Endometrium (tissue), 2 donors: ENCODE measurements around the gene GCG.

ENCODE experiments used
- FAIRE-seq: peaks from 2 replicates; lab custom pipeline; 2012; peaks lifted over from hg19 to GRCh38; lab: Jason Lieb, UNC
- donor health status: control.
- donor health status: control.

Gene GCG

GRCh38 chr2:162152147-162152546, at the start of gene GCG:
Gene GCG (minus strand): TSS chr2:162152247. CDS start chr2:162149178, 3,069 bp downstream.
- FAIRE-seq = no peak

DNA sequence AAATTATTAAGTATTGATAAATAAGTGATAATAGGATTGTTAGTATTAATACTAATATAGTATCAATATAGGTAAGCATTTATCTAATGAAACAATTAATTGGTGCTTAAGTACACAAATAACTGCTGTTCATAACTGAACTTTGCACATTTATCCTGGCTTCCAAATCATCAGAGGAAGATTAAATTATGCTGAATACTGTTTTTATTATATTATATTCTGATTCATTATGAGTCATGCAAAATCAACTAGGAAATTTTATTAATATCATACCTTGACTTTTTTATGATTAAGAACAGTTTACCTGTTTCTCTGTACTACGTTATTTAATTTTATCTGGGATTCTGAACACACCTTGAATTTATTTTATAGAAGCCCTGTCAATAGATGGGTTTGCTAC, 48.6 kb upstream of the GCG start:
- FAIRE-seq = no peak

DNA sequence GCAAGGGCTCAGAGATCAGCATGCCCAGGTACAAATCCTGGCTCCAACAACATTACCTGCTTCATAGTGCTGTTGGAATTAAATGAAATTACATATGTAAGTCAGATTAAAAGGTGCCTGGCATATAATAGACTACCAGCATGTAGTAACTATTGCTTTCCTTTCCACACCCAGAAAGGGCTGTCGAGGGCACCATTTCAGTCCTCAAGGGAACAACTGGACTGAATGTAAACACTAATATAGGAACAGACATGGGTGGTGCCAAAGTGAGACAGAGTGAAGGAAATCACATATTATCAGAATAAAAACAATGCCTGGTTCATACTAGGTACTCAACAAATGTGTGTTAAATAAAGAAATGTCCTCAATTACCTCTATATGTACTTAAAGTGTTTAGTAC, 47.9 kb upstream of the GCG start:
- FAIRE-seq = no peak

- no peak for FAIRE-seq
Measured at GRCh38 chr2:162198239-162198638, 46.2 kb upstream of the GCG start.

GRCh38 chr2:162197069-162197825, 45.2 kb upstream of the GCG start:
- no peak for FAIRE-seq

- FAIRE-seq = no peak
Measured at GRCh38 chr2:162196638-162197037, 44.6 kb upstream of the GCG start.

GRCh38 chr2:162188451-162188850, 36.4 kb upstream of the GCG start:
- no peak for FAIRE-seq

DNA sequence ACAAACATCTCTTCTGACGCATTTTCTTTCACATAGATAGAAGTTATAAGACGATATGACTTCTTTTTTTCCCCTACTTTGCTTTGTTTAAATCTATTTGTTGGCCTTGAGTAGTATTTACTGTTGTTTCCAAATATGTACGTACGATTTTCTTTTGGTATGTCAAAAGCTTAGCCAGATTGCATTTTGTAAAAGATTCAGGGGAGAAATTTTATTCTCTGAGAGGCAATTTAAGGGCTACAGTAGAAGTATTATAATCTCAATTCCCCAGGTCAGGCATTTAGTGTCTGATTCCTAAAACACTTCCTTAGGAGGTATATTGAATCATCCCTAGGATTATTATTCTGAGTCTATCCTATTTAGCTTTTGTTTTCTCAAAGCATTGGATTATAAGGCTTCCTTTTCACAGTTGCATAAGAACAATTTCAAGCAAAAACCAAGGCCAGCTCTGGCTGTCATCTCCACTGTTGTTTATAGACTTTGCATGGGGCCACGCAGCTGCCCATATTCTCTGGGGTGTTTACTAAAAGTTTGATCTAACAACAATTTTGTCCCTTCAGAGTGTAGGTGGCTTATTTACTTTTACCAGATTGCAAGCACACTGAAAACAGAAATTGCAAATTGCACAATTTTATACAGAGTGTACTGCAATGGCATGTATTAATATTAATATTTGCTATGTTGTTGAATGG, 33.6 kb upstream of the GCG start:
- FAIRE-seq = no peak

DNA sequence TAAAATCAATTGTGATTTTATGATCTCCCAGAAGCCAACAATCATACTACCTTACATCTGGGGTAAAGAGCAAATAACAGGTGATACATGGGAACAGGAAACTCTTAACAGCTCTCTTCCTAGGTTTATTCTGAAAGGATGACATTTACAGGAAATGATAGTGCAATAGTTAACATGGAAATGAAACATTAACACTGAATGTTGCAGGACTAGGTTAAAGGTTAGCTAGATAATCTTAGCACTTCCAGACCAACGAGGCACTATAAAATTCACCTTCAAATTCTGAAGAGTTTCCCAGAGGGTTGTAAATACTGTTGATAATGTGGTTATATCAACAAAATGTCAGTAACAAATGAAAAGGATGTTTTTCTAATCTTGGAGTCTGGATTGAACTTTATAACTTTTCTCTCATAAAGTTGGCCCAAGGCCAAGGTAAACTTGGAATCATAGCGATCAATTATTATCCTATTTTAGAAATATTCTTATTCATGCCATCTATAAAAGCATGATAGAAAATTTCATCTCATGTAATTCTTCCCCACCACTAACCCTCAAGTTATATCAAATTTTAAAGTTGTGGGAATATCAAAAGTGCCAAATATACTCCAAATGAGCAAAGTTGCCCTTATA, 32.9 kb upstream of the GCG start:
- no peak for FAIRE-seq

DNA sequence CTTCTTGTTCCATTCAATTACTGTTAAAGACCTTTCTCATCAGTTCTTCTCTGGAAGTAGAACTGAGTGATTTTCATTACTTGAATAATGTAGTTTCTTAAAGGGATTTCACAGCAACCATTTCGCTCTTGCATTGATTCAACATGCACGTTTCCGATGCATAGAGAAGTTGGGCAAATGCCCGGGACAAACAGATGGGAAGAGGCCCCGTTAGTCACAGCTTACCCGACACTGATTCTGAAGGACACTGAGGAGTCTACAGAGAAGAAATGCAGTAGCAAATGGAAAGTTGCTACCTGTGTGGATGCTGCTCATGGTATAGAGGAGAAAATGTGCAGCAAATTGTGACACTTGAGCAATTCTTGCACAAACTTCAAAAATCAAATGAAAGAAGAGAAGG, 32.3 kb upstream of the GCG start:
- no peak for FAIRE-seq

DNA sequence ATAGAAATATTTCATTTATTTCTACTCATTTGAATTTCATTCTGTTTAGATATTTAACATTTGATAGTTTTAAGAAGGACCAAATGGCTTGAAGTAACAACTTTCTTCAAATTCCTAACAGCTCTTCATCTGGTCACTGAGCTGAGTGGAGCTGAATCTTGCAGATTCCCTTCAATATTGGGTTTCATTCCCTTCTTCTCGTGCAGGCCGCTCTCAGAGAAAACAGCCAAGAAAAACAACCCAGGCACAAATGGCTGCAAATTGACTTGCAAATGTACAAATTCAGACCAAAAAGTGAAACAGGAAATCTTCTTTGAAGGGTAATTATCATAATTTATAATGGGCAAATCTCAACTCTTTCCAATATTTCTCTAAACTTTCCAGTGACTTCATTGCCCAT, 30.3 kb upstream of the GCG start:
- no peak for FAIRE-seq

DNA sequence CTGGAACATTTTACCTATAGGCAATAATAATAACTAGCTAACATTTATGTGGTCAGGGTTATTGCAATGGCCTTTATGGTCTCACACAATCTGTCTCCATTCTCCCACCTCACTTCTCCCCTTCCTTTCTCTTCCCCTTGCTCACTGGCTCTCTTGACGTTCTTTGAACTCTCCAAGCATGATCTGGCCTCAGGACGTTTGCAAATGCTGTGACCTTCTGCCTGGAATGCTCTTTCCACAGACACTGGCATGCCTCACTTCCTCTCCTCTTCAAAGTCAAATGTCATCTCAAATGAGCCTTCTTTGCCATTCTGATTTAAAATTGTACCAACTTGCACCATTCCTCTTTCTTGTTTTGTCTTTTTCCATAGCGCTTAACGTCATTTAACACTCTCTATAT, 25.3 kb upstream of the GCG start:
- FAIRE-seq = no peak

DNA sequence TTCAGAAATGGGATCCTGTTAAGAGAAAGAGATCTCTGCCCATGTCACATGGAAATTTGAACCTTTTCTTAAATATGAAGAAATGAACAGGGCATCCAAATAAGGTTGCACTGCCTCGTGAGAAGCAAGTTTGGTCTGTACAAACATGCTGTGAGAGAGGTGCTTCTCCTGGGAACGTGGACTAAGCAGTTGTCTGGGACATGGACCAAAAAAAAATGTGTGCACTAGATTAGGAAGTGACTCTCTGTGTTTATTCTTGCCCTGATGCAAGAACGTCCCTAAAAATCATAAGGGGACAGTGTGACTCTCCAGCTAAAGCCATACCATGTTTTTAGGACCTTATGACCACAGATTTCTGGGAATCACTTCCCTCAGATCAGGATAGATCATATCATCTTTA, 23.7 kb upstream of the GCG start:
- no peak for FAIRE-seq

DNA sequence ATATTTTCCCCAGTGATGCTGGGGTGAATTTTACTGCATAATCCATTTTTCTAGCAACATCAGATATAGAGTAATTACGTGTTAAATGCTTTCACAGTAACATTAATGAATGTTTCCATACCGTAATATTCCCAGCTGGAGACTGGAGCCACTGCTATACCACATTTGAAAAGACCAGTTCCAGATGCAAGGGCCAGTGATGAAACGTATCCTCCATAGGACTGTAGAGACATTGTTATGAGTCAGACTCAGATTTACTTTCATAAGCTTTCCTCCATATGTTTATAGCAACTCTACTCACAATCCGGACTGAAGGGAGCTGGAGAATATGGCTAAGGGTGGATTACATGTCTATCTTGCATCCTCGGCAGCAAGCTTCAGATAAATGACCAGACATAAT, 22.7 kb upstream of the GCG start:
- no peak for FAIRE-seq

- no peak for FAIRE-seq
Measured at GRCh38 chr2:162172802-162173370, 20.8 kb upstream of the GCG start.

- no peak for FAIRE-seq
Measured at GRCh38 chr2:162166745-162167144, 14.7 kb upstream of the GCG start.

DNA sequence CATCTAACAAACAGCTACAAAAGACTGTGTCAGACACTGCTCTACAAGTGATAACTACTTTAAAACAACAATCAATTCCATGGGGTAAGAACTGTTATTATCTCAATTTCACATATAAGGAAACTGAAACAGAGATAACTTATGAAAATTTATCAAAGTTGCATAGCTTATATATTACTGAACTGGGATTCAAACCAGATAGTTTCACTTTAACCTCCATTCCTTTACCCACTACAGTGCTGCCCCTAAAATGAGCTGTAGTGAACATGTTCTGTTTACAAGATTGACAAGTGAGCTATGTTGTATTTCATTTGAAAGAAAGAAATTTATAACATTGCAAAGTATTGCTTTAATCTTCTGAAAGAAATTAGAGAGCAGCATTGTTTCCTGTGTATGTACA, 14.1 kb upstream of the GCG start:
- FAIRE-seq = no peak

GRCh38 chr2:162164802-162165201, 12.8 kb upstream of the GCG start:
- no peak for FAIRE-seq

DNA sequence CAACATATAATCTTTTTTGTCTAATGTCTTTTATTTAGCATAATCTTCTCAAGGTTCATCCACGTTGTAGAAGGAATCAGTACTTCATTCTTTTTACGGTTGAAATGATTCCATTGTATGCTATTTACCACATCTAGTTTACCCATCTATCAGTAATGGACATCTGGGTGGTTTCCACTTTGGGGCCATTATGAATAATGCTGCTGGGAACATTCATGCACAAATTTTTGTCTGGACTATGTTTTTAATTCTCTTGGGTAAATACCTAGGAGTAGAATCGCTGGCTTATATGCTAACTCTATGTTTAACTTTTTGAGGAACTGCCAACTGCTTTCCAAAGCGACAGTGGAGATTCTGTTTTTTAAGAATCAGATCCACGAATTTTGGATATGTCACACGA, 7.4 kb upstream of the GCG start:
- FAIRE-seq = no peak

DNA sequence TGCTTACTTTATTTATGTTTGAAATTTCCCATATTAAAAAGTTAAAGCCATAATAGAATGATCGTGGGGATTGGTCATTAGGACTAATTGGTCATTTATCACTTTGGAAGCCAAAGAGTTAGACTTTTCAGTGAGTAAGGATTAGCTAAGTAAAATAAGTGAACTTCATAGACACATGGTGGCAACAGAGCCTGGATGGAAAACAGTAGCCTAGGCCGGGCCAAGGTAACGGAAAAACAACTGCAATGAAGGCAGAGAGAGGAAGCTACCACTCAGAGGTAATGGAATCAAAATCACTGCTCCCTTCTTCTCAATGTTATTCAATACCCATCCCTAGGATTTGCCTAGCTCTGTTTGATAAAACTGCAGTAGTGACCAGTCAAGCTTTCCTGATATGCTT, 4.1 kb upstream of the GCG start:
- no peak for FAIRE-seq

DNA sequence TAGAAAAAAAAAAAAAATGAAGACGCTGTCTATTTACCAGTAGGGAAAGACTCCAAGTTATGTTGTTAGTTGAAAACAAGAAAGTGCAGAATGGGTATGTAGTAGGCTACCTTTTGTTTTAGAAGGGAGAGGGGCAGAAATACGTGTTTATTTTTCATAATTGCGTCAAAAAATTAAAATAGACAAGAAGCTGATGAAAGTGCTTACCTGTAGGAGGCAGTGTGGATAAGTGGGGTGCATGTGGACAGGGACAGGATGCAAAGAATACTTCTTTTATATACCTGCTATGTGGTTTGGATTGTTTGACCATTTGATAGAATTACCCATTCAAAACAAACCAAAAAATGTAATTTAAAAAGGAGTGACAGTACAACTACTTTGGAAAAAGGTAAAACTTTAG, 3.0 kb upstream of the GCG start:
- FAIRE-seq = no peak

DNA sequence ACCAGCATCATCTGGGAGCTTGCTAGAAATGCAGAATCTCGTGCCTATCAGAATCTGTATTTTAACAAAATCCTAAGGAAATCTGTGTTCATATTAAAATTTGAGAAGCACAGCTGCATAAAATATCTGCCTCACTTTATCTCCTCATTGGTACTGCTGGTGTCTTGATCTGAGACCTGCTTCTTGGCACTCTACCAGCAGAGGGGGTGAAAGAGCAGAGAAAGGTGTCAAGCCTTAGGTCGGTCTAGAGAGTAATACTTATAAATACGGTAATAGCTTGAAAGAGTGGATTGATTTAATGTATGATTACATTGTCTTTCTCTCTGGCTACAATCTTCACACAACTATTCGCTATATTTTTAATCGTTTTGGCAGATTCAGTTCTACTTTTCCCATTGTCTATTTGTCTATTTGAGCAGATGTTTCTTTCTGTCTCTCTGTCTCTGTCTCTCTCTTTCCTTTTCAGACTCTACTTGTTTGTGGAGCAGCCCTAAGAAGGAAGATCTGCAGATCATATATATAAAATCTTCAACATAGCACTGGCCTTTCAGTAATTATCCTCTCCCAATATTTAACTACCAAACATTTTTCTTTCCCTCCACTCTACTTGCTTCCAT, 1.7 kb upstream of the GCG start:
- FAIRE-seq = peak; percentile 4

DNA sequence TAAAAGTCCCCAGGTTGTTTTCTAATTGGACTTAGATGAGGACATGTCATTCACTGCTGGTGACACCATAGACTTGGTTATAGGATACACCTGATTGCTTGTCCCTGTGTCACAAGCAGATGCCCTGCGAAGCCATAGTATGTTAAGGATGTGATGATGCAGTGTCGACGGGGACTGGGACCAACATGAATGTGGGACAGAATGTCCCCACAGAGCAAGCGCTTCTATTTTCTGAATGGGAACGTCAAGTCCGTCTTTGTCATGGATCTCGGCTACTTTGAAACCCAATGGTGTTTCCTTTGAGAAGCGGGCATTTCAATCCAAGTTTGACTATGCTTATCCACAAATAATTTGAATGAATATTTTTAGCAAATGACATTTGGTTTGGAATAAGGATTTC, 2.1 kb downstream of the GCG start:
- FAIRE-seq = no peak
